Keratinocyte (primary cell): ENCODE measurements around the gene OLFML2A. TPM values are rescaled to one million over a fixed set of nuclear protein-coding genes. Genes with fewer than 3 reads are reported as not detected.

ENCODE experiments used
- DNase-seq: peaks from one replicate; pipeline ENCODE4 v3.0.0-alpha.2; 2011; ENCODE audit warnings: low read depth, missing footprints, low spot score
- FAIRE-seq: peaks from 2 replicates; lab custom pipeline; 2011; peaks lifted over from hg19 to GRCh38; lab: Jason Lieb, UNC
- H2AFZ ChIP-seq: 2 replicates; pipeline ENCODE4 v1.6.0; 2012; ENCODE audit warnings: low read length, control low read depth, inconsistent platforms; ENCODE audit not compliant: control insufficient read depth
- H3K27ac ChIP-seq: 2 replicates; pipeline ENCODE4 v1.5.1; 2011; ENCODE audit warnings: low read length; ENCODE audit not compliant: control insufficient read depth, insufficient read depth
- H3K27me3 ChIP-seq: 3 replicates; pipeline ENCODE4 v1.6.0; 2011; ENCODE audit warnings: low read length; ENCODE audit not compliant: control insufficient read depth, insufficient read depth; ENCODE audit errors: extremely low read depth
- H3K36me3 ChIP-seq, 2 experiments: 2 replicates in 1 of 2; 3 replicates in 1 of 2; pipeline ENCODE4 v1.5.1; 2011; ENCODE audit warnings: low read length in 2 of 2, mild to moderate bottlenecking in 1 of 2; ENCODE audit not compliant: control insufficient read depth in 2 of 2, insufficient read depth in 2 of 2; ENCODE audit errors: extremely low read depth in 1 of 2
- H3K4me1 ChIP-seq: 3 replicates; pipeline ENCODE4 v1.5.1; 2011; ENCODE audit warnings: low read length; ENCODE audit not compliant: control insufficient read depth, insufficient read depth; ENCODE audit errors: extremely low read depth
- H3K4me2 ChIP-seq: 3 replicates; pipeline ENCODE4 v1.6.0; 2011; ENCODE audit warnings: low read depth, low read length; ENCODE audit not compliant: control insufficient read depth, insufficient read depth; ENCODE audit errors: extremely low read depth
- H3K4me3 ChIP-seq, 3 experiments: fragments of 200-600 bp in 1 of 3; sonication (generic) in 1 of 3; 2 replicates in 2 of 3; 3 replicates in 1 of 3; pipeline ENCODE4 v1.5.1; 2011 to 2016; ENCODE audit warnings: low read length in 3 of 3, mild to moderate bottlenecking in 3 of 3, control low read depth in 2 of 3, inconsistent platforms in 1 of 3, low read depth in 1 of 3, mixed read lengths in 1 of 3, mixed run types in 1 of 3, moderate library complexity in 1 of 3; ENCODE audit not compliant: control insufficient read depth in 2 of 3, insufficient read depth in 2 of 3; ENCODE audit errors: extremely low read depth in 1 of 3
- H3K79me2 ChIP-seq: 2 replicates; pipeline ENCODE4 v1.6.0; 2012; ENCODE audit warnings: low read length; ENCODE audit not compliant: control insufficient read depth, insufficient read depth
- H3K9ac ChIP-seq: 3 replicates; pipeline ENCODE4 v1.6.0; 2011; ENCODE audit warnings: low read length; ENCODE audit not compliant: control insufficient read depth, insufficient read depth; ENCODE audit errors: extremely low read depth
- H3K9me1 ChIP-seq: 3 replicates; pipeline ENCODE4 v1.6.0; 2011; ENCODE audit warnings: low read length; ENCODE audit not compliant: control insufficient read depth, insufficient read depth; ENCODE audit errors: extremely low read depth
- H3K9me3 ChIP-seq: 2 replicates; pipeline ENCODE4 v1.5.1; 2012; ENCODE audit warnings: low read depth, low read length; ENCODE audit not compliant: control insufficient read depth
- H4K20me1 ChIP-seq: 3 replicates; pipeline ENCODE4 v1.6.0; 2011; ENCODE audit warnings: low read length; ENCODE audit not compliant: control insufficient read depth, insufficient read depth; ENCODE audit errors: extremely low read depth
- EZH2 ChIP-seq: IDR thresholded peaks from one replicate; pipeline ENCODE4 v1.6.1; 2012; ENCODE audit warnings: inconsistent platforms, mild to moderate bottlenecking, low read length, moderate library complexity
- dilution Hi-C: fragments of 300-500 bp; cut with MboI; formaldehyde crosslinking; loops from one replicate; pipeline ENCODE4 v1.7.0; 2020; ENCODE audit warnings: low sequenced_read_pairs; ENCODE audit not compliant: extremely low pct_ligation_motif_present
- polyA minus RNA-seq, 3 experiments: library from RNA; depleted of rRNA, polyadenylated mRNA; stranded (reverse); fragments of >200 nt; gene quantifications; 1 replicate in 1 of 3; 2 replicates in 1 of 3; 3 replicates in 1 of 3; pipeline ENCODE4 v1.2.3, GENCODE V29; 2011
- polyA plus RNA-seq, 5 experiments: library from polyadenylated mRNA; depleted of rRNA in 3 of 5; stranded (reverse) in 3 of 5; stranded (forward) in 1 of 5; unstranded in 1 of 5; fragments of >200 nt; gene quantifications; 1 replicate in 1 of 5; 2 replicates in 3 of 5; 3 replicates in 1 of 5; pipeline versions ENCODE4 v1.2.1 to v1.2.3, GENCODE V29; 2011 to 2012; ENCODE audit warnings: missing spikeins in 2 of 5, low read depth in 1 of 5, low replicate concordance in 1 of 5
- TF ChIP-seq, protein P1 (sequence below), 3 experiments: IDR thresholded peaks in 1 of 3; conservative IDR thresholded peaks in 1 of 3; optimal IDR thresholded peaks in 1 of 3; 2 replicates in 2 of 3; 3 replicates in 1 of 3; pipeline versions ENCODE3 to v1.5.1; 2011; ENCODE audit warnings: low read length in 3 of 3, mild to moderate bottlenecking in 3 of 3, moderate library complexity in 2 of 3, control low read depth in 1 of 3, inconsistent platforms in 1 of 3; ENCODE audit not compliant: insufficient read depth in 2 of 3; ENCODE audit errors: extremely low read depth in 1 of 3

OLFML2A gene
- polyA plus RNA-seq (0.59 to 3.1 TPM (median 1.1 TPM) in 3 replicates), polyA minus RNA-seq (0.89 to 3.5 TPM (median 1.3 TPM) in 3 replicates)
- 1.3 TPM for polyA plus RNA-seq (2011; ENCODE audit: low read depth)
- polyA plus RNA-seq (2011; cell fraction: cytosol; rRNA removed) = 0.47 and 0.83 TPM in 2 replicates
- 2.0 and 3.3 TPM in 2 replicates for polyA plus RNA-seq (2011; cell fraction: nucleus; rRNA removed)
- 0.63 and 1.9 TPM in 2 replicates for polyA plus RNA-seq (2012; ENCODE audit: low replicate concordance)
- 2.7 TPM for polyA minus RNA-seq (2011; cell fraction: cytosol; rRNA and poly(A)+ RNA removed)
- 2.5 and 4.5 TPM in 2 replicates for polyA minus RNA-seq (2011; cell fraction: nucleus; rRNA and poly(A)+ RNA removed)

DNA sequence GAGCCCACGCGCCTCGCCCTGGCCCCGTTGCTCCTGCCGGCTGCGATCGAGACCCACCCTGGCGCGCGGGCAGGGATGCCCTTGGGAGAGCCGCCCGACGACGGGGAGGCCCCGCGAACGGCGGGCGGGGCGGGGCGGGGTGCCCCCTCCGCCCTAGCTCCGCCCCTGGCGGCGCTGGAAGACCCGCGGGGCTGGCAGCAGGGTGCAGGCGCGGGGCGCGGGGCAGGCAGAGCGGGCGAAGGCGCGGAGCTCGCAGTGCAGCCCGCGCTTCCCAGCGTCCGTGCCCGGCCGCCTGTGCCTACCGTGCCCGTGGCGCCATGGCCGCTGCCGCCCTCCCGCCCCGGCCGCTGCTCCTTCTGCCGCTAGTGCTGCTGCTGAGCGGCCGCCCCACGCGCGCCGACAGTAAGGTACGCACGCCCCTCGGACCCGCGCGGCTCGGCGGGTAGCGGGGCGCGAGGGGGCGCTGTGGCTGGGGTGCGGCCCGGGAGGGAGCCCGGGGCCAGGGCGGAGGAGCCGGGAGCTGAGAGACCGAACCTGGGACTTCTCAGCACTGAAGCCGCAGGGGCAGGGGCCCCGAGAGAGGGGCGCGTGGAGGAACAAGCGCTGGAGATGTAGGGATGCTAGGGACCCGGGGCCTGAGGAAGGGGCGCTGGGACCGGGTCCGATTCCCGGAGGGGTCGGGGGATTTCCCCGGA lies at the start of gene OLFML2A:
Gene OLFML2A (plus strand): TSS at position 180 of the 695 bp plus-strand sequence. CDS start 138 bp downstream, at position 318.
- DNase-seq = no peak
- Histone ChIP-seq H3K4me3 (peak within 1 kb of the TSS; percentile 31 to 69 (median 58)), H4K20me1 (peaks cover 5% of the 10 kb centered on the region), H3K9me3 (no peaks in the 10 kb centered on the region), H3K79me2 (no peaks in the 10 kb centered on the region), H3K27ac (no peak within 1 kb of the TSS), H3K4me2 (peak within 1 kb of the TSS; percentile 63), H3K9ac (peak within 1 kb of the TSS; percentile 48), H3K27me3 (peaks cover 20% of the 10 kb centered on the region), H3K36me3 (no peaks in the 10 kb centered on the region), H3K9me1 (no peaks in the 10 kb centered on the region), H2AFZ (peak within 1 kb of the TSS; percentile 56), H3K4me1 (peaks cover 18% of the 10 kb centered on the region)
- dilution Hi-C loops = no loop called here
- FAIRE-seq = no peak
- TF ChIP-seq, protein P1, sequence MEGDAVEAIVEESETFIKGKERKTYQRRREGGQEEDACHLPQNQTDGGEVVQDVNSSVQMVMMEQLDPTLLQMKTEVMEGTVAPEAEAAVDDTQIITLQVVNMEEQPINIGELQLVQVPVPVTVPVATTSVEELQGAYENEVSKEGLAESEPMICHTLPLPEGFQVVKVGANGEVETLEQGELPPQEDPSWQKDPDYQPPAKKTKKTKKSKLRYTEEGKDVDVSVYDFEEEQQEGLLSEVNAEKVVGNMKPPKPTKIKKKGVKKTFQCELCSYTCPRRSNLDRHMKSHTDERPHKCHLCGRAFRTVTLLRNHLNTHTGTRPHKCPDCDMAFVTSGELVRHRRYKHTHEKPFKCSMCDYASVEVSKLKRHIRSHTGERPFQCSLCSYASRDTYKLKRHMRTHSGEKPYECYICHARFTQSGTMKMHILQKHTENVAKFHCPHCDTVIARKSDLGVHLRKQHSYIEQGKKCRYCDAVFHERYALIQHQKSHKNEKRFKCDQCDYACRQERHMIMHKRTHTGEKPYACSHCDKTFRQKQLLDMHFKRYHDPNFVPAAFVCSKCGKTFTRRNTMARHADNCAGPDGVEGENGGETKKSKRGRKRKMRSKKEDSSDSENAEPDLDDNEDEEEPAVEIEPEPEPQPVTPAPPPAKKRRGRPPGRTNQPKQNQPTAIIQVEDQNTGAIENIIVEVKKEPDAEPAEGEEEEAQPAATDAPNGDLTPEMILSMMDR (optimal IDR thresholded peaks at IDR 0.05 in 1 of 3, IDR thresholded peaks at IDR 0.05 in 1 of 3, conservative IDR thresholded peaks at IDR 0.05 in 1 of 3; ENCODE audit: extremely low read depth in 1 of 3, insufficient read depth in 2 of 3, low read length in 3 of 3) = peak in 1 of 3 experiments; percentile 63
- TF ChIP-seq EZH2 = no peak

DNA sequence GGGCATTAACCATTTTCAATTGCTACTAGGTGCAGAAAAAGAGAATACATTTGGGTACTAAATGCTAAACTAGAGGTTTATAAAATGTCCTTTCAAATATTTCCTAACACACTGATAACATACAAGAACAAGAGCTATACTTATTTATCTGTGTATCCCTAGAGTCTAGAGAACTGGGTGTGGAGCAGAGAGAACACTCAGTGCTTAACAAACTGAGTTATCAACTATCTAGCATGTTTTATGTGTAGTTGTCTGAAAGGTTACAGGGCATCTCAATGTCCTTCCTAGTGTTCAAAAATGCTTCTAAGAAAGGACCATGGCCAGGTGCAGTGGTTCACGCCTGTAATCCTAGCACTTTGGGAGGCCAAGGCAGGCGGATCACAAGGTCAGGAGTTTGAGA lies 46.2 kb upstream of the OLFML2A start:
- no peaks in the 10 kb centered on the region for H3K36me3 ChIP-seq
- TF ChIP-seq, protein P1 (optimal IDR thresholded peaks at IDR 0.05 in 1 of 3, IDR thresholded peaks at IDR 0.05 in 1 of 3, conservative IDR thresholded peaks at IDR 0.05 in 1 of 3; ENCODE audit: extremely low read depth in 1 of 3, insufficient read depth in 2 of 3, low read length in 3 of 3) = no peak
- TF ChIP-seq EZH2 = no peak
- dilution Hi-C loops = no loop called here

More for the DNA sequence above, 46.2 kb upstream of the OLFML2A start:
- no peaks in the 10 kb centered on the region for H3K79me2 ChIP-seq
- no peak for FAIRE-seq
- peaks cover 7% of the 10 kb centered on the region for H3K9me1 ChIP-seq
- H3K9me3 ChIP-seq = no peaks in the 10 kb centered on the region
- H3K27me3 ChIP-seq = no peaks in the 10 kb centered on the region
- no peak overlapping the region for H3K4me3 ChIP-seq
- H3K4me2 ChIP-seq = no peak overlapping the region
- peaks cover 19% of the 10 kb centered on the region for H3K4me1 ChIP-seq
- no peak for DNase-seq
- no peak overlapping the region for H2AFZ ChIP-seq
- H4K20me1 ChIP-seq = no peaks in the 10 kb centered on the region
- no peak overlapping the region for H3K27ac ChIP-seq
- no peak overlapping the region for H3K9ac ChIP-seq
